Muscle layer of colon (tissue), 2 donors: ENCODE measurements around the gene NCOA4.
"Not testable (repeated sequence)": the region's sequence is repeated elsewhere in the genome, so short reads cannot be mapped to it uniquely, and the experiment has no call there.

Source experiments
- H3K27ac ChIP-seq: one replicate; pipeline ENCODE4 v1.7.0; 2013; ENCODE audit warnings: low read depth, mild to moderate bottlenecking, low read length, moderate library complexity
- H3K27me3 ChIP-seq, 2 donors: one replicate each; pipeline ENCODE4 v1.7.0; 2013; ENCODE audit warnings: low read length in 2 of 2, mild to moderate bottlenecking in 2 of 2; ENCODE audit not compliant: insufficient read depth in 2 of 2, control insufficient read depth in 1 of 2
- H3K36me3 ChIP-seq: one replicate; pipeline ENCODE4 v1.7.0; 2013; ENCODE audit warnings: mild to moderate bottlenecking, low read length; ENCODE audit not compliant: insufficient read depth
- H3K4me1 ChIP-seq: one replicate; pipeline ENCODE4 v1.7.0; 2013; ENCODE audit warnings: mild to moderate bottlenecking, low read length; ENCODE audit not compliant: insufficient read depth
- H3K4me3 ChIP-seq, 2 donors: one replicate each; pipeline ENCODE4 v1.7.0; 2013; ENCODE audit warnings: low read length in 2 of 2, low read depth in 1 of 2, mild to moderate bottlenecking in 1 of 2, moderate library complexity in 1 of 2
- H3K9ac ChIP-seq: one replicate; pipeline ENCODE4 v1.7.0; 2013; ENCODE audit warnings: low read length
- H3K9me3 ChIP-seq: one replicate; pipeline ENCODE4 v1.7.0; 2013; ENCODE audit warnings: mild to moderate bottlenecking, low read length
- donor health status: abdominal sarcoma.
- donor health status: Adenocarcinoma of cecum.

NCOA4 gene

GRCh38 chr10:46068117-46068516 lies 37.7 kb upstream of the NCOA4 start:
- H3K4me3 ChIP-seq: no peak overlapping the region
- no peak overlapping the region for H3K9ac ChIP-seq
- no peak overlapping the region for H3K27ac ChIP-seq
- no peaks in the 10 kb centered on the region for H3K36me3 ChIP-seq
- H3K27me3 ChIP-seq: no peaks in the 10 kb centered on the region
- H3K9me3 ChIP-seq: no peaks in the 10 kb centered on the region
- no peaks in the 10 kb centered on the region for H3K4me1 ChIP-seq

- Histone ChIP-seq H3K9ac (no peak overlapping the region), H3K27ac (no peak overlapping the region), H3K4me1 (no peaks in the 10 kb centered on the region), H3K36me3 (no peaks in the 10 kb centered on the region), H3K4me3 (no peak overlapping the region), H3K27me3 (no peaks in the 10 kb centered on the region), H3K9me3 (no peaks in the 10 kb centered on the region)
Observed at GRCh38 chr10:46064269-46064817, 33.9 kb upstream of the NCOA4 start.

DNA sequence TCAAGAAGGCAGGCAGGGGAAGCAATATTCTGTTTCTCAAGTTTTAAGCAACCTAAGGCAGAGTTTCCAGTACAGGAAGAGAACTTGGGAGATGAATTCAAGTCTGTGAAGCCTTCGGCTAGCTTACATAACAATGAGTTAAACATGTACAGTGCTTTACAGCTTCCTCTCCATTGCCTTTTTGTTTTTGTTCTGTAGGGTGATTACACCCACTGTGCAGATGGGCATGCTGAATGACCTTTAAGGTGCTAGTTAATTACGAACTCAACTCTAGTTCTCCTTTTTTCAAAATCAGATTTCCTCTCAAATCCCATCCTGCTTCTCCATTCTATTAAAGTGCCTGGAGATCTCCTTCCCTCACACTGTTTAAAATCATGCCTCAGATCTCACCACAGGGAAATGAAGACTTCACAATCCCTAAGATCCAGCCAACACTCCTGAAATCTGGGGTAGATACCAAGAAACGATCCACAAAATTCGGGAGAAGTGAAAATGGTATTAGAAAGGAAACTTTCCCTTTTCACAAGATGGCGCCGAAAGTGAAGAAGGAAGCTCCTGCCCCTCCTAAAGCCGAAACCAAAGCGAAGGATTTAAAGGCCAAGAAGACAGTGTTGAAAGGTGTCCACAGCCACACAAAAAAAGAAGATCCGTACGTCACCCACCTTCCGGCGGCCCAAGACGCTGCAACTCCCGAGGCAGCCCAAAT lies 32.5 kb upstream of the NCOA4 start:
- Histone ChIP-seq H3K4me1 (no peaks in the 10 kb centered on the region), H3K9me3 (no peaks in the 10 kb centered on the region), H3K27ac (no peak overlapping the region), H3K9ac (no peak overlapping the region), H3K27me3 (no peaks in the 10 kb centered on the region), H3K36me3 (no peaks in the 10 kb centered on the region), H3K4me3 (no peak overlapping the region)

GRCh38 chr10:46060706-46061105 lies 30.3 kb upstream of the NCOA4 start:
- Histone ChIP-seq H3K4me3 (no peak overlapping the region), H3K9me3 (no peaks in the 10 kb centered on the region)

DNA sequence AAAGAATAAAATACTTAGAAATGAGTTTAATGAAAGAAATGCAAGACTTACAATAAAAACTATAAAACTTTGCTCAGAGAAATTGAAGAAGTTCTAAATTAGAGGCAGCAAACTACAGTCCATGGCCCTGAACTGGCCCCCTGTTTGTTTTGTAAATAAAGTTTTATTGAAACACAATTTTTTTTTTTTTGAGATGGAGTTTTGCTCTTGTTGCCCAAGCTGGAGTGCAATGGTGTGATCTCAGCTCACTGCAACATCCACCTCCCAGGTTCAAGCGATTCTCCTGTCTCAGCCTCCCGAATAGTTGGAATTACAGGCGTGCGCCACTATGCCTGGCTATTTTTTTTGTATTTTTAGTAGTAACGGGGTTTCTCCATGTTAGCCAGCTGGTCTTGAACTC lies 27.5 kb upstream of the NCOA4 start:
- H3K9ac ChIP-seq, H3K36me3 ChIP-seq, H3K27ac ChIP-seq, H3K4me1 ChIP-seq, H3K27me3 ChIP-seq, H3K9me3 ChIP-seq, H3K4me3 ChIP-seq: not testable (repeated sequence)

More at GRCh38 chr10:46060706-46061105, 30.3 kb upstream of the NCOA4 start:
- no peak overlapping the region for H3K27ac ChIP-seq
- H3K4me1 ChIP-seq: no peaks in the 10 kb centered on the region
- H3K36me3 ChIP-seq: no peaks in the 10 kb centered on the region
- H3K27me3 ChIP-seq: no peaks in the 10 kb centered on the region
- H3K9ac ChIP-seq: no peak overlapping the region

DNA sequence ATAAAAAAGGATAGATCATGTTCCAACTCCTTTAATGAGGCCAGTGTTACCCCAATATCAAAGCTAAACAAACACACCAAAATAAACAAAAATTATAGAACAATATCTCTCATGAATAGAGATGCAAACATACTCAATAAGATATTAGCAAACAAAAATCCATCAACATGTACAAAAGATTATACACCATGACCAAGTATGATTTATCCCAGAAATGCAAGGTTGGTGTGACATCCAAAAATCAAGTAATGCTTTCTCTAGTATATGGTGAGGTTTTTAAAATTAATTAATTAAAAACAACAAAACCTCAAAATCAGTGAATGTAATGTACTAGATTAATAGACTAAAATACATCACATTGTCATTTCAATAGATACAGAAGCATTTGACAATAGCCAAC lies 26.6 kb upstream of the NCOA4 start:
- Histone ChIP-seq H3K4me3 (no peak overlapping the region), H3K27me3 (no peaks in the 10 kb centered on the region), H3K27ac (no peak overlapping the region), H3K4me1 (no peaks in the 10 kb centered on the region), H3K36me3 (no peaks in the 10 kb centered on the region), H3K9me3 (no peaks in the 10 kb centered on the region), H3K9ac (no peak overlapping the region)

GRCh38 chr10:46055771-46056170 lies 25.3 kb upstream of the NCOA4 start:
- Histone ChIP-seq H3K4me3 (no peak overlapping the region), H3K27ac (no peak overlapping the region), H3K27me3 (no peaks in the 10 kb centered on the region), H3K4me1 (no peaks in the 10 kb centered on the region), H3K36me3 (no peaks in the 10 kb centered on the region), H3K9me3 (no peaks in the 10 kb centered on the region), H3K9ac (no peak overlapping the region)

GRCh38 chr10:46053534-46054434 lies 23.4 kb upstream of the NCOA4 start:
- H3K4me3 ChIP-seq: no peak overlapping the region
- no peaks in the 10 kb centered on the region for H3K27me3 ChIP-seq
- no peak overlapping the region for H3K9ac ChIP-seq
- no peaks in the 10 kb centered on the region for H3K4me1 ChIP-seq
- H3K36me3 ChIP-seq: no peaks in the 10 kb centered on the region
- H3K9me3 ChIP-seq: no peaks in the 10 kb centered on the region
- H3K27ac ChIP-seq: no peak overlapping the region

DNA sequence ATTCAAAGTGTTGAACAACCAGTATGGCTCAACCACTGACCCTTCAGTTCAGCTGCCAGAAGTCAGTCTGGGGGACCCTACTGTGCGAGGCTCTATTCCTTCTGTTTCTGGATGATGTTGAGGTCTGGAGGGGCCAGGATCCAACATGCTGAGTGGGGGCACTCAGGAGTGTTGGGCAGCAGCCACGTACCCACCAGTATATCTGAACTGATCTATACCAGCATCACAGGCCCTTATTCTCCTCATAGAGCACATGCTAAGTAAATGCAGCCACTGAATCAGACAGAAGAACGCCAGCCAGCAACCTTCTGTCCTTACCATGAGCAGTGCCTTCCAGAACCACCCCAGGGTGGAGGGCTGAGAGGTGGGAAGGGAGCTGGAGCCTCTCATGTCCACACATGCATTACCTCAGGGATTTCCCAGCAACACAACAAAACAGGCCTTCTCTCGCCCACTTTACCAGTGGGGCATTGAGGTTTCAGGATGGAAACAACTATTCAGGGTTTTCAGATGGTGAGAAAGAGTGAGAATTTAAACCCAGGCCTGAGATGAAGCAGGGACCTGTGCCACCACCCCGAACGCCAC lies 22.5 kb upstream of the NCOA4 start:
- Histone ChIP-seq H3K9ac (no peak overlapping the region), H3K9me3 (no peaks in the 10 kb centered on the region), H3K4me3 (no peak overlapping the region), H3K27ac (no peak overlapping the region), H3K27me3 (no peaks in the 10 kb centered on the region), H3K36me3 (no peaks in the 10 kb centered on the region), H3K4me1 (no peaks in the 10 kb centered on the region)

- H3K27me3 ChIP-seq: no peaks in the 10 kb centered on the region
- H3K27ac ChIP-seq: no peak overlapping the region
Observed at GRCh38 chr10:46052057-46052790, 21.8 kb upstream of the NCOA4 start.

More at GRCh38 chr10:46052057-46052790, 21.8 kb upstream of the NCOA4 start:
- Histone ChIP-seq H3K36me3 (no peaks in the 10 kb centered on the region), H3K9ac (no peak overlapping the region), H3K4me1 (no peaks in the 10 kb centered on the region), H3K4me3 (no peak overlapping the region), H3K9me3 (no peaks in the 10 kb centered on the region)
